ENCODE measurements around the gene REC114.

REC114 gene

DNA sequence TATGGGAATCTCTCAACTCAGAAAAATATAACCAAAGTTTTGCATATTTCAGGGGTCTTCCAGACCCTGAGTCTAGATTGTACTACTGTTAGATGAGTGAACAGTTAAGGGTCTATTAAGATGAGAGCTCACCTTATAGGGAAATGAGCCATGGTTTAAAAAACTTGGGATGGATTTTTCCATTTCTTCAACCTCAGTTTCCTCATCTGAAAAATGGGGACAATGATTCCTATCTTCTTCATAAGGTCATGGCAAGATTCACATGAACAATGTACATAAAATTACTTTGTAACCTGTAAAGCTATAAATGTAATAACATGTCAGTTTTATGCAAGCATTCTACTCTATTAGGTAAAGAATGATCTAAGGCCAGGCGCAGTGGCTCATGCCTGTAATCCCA is 161.5 kb downstream of the REC114 start:
- no peak for DNase-seq (ENCODE audit: low read depth)

DNA sequence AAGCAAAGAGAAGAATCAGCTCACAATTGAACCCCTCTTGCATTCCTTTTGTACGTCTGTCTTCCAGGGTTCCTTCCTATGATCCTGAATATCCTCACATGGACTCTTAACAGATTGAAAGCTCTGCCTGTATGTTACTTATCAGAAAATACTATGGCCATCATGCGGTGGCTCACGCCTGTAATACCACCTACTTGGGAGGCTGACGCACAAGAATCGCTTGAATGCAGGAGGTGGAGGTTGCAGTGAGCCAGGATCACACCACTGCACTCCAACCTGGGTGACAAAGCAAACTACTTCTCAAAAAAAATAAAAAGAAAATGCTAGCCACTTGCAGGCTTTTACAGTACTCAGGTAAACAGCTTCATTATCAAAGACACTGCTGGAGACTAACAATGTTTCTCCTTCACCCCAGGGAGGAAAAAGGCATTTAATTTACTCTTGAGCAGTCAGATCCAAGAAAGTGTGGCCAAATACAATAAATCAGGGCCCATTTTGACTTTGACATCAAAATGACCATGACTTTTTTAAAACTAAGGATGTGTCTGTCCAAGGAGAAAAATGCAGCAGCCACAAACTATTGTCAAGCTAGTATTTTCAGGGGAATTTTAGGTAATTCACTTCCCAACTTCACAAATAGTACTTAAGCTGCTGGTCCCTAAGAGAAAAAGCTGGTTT is 162.9 kb downstream of the REC114 start:
- DNase-seq (ENCODE audit: low read depth) = no peak

DNA sequence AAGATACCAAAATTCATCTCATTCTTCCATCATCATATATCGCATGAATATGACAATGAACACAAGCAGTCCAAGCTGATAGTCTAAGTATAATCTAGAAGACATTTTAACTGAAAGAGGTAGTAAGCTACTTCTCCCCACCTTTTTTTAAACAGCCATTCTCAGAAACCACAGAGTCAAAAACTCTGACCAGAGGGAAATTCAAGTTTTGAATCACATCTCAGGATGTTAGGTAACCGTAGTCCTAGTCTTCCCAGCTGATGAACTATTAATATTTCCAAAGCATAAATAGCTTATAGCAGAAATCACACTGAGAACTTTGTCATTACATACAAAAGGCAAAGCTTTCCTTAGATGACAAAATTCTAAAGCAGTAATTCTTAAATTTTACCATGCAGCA is 164.4 kb downstream of the REC114 start:
- no peak for DNase-seq (ENCODE audit: low read depth)

DNA sequence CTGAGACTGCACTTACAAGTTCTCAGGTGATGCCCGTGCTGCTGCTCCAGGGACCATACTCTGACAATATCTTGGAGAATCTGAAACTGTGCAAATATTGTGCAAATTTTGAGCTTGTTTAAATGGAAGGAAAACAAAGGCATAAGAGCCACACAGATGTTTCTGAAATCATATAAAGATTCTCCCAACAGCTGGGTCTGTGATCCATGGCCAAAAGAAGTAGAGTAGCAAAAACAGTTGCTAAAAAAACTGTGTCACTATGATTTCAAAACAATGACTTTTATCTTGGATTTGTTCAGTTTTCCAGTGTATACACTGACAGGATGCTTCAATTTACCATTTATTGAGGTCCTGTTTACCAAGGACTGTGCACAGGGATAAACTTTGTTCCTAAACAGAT is 164.9 kb downstream of the REC114 start:
- no peak for DNase-seq (ENCODE audit: low read depth)

DNA sequence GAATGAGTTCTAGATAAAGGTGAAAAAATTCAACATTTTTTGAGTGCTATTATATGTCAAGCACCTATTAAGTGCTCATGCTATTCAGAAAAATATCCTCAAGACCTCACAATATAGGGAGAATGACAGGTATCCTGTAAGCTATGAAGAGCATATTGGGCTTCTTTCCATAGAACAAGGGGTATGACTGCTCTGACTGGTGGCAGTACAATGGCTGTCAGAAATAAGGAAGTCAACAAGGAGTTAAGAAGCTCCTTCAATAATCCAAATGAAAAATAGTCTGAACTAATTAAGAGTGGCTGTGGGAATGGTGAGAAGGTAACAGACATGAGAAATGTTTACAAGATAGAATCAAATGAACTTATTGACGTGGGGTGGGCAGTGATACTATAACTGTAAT is 165.5 kb downstream of the REC114 start:
- DNase-seq (ENCODE audit: low read depth) = no peak

DNA sequence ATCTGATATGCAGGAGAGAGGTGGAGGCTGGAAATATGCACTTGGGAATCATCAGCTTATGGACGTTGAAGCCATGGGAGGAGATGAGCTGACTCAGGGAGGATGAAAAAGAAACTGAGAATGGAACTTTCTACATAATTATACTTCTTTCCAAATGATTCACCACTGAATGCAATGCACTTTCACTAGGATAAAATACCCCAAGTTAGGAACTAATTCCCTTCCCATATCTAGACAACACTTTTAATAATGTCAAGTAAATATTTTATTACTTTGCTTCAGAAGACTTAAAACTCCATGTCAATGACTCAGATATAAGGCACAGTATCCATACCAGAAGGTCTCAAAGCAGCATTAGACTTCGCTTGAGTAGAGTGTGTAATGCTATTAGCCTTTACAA is 166.0 kb downstream of the REC114 start:
- no peak for DNase-seq (ENCODE audit: low read depth)

Data from stimulated activated CD8-positive, alpha-beta memory T cell treated with anti-CD3 and anti-CD28 coated beads, Interleukin-12 subunit alpha, Interleukin-12 subunit beta, amount 100 ng/mL, for 4 hours (primary cell).